ENCODE results near the gene CBLB.

The CBLB gene

GRCh38 chr3:105811518-105812193, 57.2 kb downstream of the CBLB start:
- Mint-ChIP-seq H3K27ac (no peak overlapping the region), H3K4me3 (peak overlapping the region; percentile 51), H3K27me3 (no peaks in the 10 kb centered on the region), H3K36me3 (ENCODE audit: low read depth) (peaks cover 25% of the 10 kb centered on the region), H3K4me1 (ENCODE audit: low read depth) (peaks cover 15% of the 10 kb centered on the region), H3K9me3 (no peaks in the 10 kb centered on the region)
- intact Hi-C loops (cut with micrococcal nuclease): no loop called here

GRCh38 chr3:105809208-105809888, 59.5 kb downstream of the CBLB start:
- Mint-ChIP-seq H3K4me3 (no peak overlapping the region), H3K9me3 (no peaks in the 10 kb centered on the region), H3K27me3 (no peaks in the 10 kb centered on the region), H3K4me1 (ENCODE audit: low read depth) (peaks cover 26% of the 10 kb centered on the region), H3K27ac (no peak overlapping the region), H3K36me3 (ENCODE audit: low read depth) (peaks cover 10% of the 10 kb centered on the region)
- intact Hi-C loops (cut with micrococcal nuclease): no loop called here

- H3K36me3 Mint-ChIP-seq (ENCODE audit: low read depth): peaks cover 10% of the 10 kb centered on the region
- H3K27me3 Mint-ChIP-seq: no peaks in the 10 kb centered on the region
- H3K4me3 Mint-ChIP-seq: no peak overlapping the region
- H3K9me3 Mint-ChIP-seq: no peaks in the 10 kb centered on the region
- H3K4me1 Mint-ChIP-seq (ENCODE audit: low read depth): peaks cover 26% of the 10 kb centered on the region
- no peak overlapping the region for H3K27ac Mint-ChIP-seq
- intact Hi-C loops (cut with micrococcal nuclease): no loop called here
Measured at GRCh38 chr3:105807701-105808100, 61.1 kb downstream of the CBLB start.

DNA sequence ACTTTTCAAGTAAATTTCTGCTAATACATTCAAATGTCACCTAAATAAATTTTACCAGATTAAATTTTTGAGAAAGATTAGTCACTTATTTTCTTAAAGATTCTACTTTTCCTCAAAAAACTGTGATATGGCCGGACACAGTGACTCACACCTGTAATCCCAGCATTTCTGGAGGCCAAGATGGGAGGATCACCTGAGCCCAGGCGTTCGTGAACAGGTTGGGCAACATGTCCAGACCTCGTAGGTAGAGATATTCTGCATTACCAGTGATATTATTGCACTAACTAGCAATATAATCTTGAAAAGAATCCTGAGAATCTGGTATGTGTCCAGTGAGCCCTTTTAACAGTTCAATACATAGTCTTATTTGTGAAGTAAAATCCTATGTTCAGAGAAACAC, 61.7 kb downstream of the CBLB start:
- peaks cover 5% of the 10 kb centered on the region for H3K36me3 Mint-ChIP-seq (ENCODE audit: low read depth)
- no peaks in the 10 kb centered on the region for H3K9me3 Mint-ChIP-seq
- no peaks in the 10 kb centered on the region for H3K27me3 Mint-ChIP-seq
- H3K27ac Mint-ChIP-seq: no peak overlapping the region
- H3K4me3 Mint-ChIP-seq: no peak overlapping the region
- intact Hi-C loops (cut with micrococcal nuclease): no loop called here
- peaks cover 22% of the 10 kb centered on the region for H3K4me1 Mint-ChIP-seq (ENCODE audit: low read depth)

- Mint-ChIP-seq H3K9me3 (no peaks in the 10 kb centered on the region), H3K4me1 (ENCODE audit: low read depth) (peaks cover 19% of the 10 kb centered on the region), H3K27me3 (no peaks in the 10 kb centered on the region), H3K4me3 (no peak overlapping the region), H3K27ac (no peak overlapping the region), H3K36me3 (ENCODE audit: low read depth) (no peaks in the 10 kb centered on the region)
- intact Hi-C loops (cut with micrococcal nuclease): no loop called here
Measured at GRCh38 chr3:105806359-105806758, 62.5 kb downstream of the CBLB start.

DNA sequence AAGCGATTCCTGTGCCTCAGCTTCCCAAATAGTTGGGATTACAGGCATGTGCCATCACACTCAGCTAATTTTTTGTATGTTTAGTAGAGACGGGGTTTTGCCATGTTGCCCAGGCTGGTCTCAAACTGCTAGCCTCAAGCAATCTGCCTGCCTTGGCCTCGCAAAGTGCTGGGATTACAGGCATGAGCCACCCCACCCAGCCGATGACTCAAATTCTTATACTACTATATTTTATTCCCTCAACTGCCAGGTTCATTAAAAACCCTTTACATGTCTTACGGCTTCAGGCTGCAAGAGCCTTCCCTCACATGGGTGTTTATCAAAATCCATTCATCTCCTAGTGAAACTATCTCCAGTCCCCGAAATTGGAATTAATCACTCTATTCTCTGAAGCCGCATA, 63.4 kb downstream of the CBLB start:
- Mint-ChIP-seq H3K27me3 (no peaks in the 10 kb centered on the region), H3K36me3 (ENCODE audit: low read depth) (no peaks in the 10 kb centered on the region), H3K4me1 (ENCODE audit: low read depth) (peaks cover 17% of the 10 kb centered on the region), H3K9me3 (no peaks in the 10 kb centered on the region), H3K4me3 (no peak overlapping the region), H3K27ac (peak overlapping the region; percentile 0)
- intact Hi-C loops (cut with micrococcal nuclease): no loop called here

GRCh38 chr3:105802118-105802706, 66.6 kb downstream of the CBLB start:
- H3K4me3 Mint-ChIP-seq: no peak overlapping the region
- peaks cover 4% of the 10 kb centered on the region for H3K36me3 Mint-ChIP-seq (ENCODE audit: low read depth)
- no peaks in the 10 kb centered on the region for H3K9me3 Mint-ChIP-seq
- H3K27me3 Mint-ChIP-seq: no peaks in the 10 kb centered on the region
- H3K4me1 Mint-ChIP-seq (ENCODE audit: low read depth): peaks cover 30% of the 10 kb centered on the region
- intact Hi-C loops (cut with micrococcal nuclease): no loop called here
- H3K27ac Mint-ChIP-seq: no peak overlapping the region

GRCh38 chr3:105801397-105801796, 67.4 kb downstream of the CBLB start:
- Mint-ChIP-seq H3K36me3 (ENCODE audit: low read depth) (peaks cover 7% of the 10 kb centered on the region), H3K27ac (no peak overlapping the region), H3K4me1 (ENCODE audit: low read depth) (peaks cover 33% of the 10 kb centered on the region), H3K4me3 (no peak overlapping the region), H3K9me3 (no peaks in the 10 kb centered on the region), H3K27me3 (no peaks in the 10 kb centered on the region)
- intact Hi-C loops (cut with micrococcal nuclease): no loop called here

DNA sequence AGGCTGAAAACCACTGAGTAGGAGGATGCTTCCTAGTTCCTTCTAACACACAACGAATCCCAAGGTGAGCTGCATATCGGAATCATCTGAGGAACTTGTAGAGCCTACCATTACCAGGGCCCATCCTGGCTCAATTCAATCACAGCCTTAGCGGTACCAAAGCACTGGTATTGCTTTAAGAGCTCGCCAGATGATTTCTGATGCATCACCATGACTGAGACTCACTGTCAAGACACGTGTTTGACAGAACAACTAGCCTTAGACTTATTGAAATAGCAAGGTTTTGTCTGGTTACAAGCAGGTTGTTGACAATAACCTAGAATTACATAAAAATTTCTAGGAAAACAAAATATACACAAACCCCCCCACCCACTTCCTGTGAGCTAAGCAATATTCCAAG, 68.5 kb downstream of the CBLB start:
- peaks cover 7% of the 10 kb centered on the region for H3K36me3 Mint-ChIP-seq (ENCODE audit: low read depth)
- no peaks in the 10 kb centered on the region for H3K9me3 Mint-ChIP-seq
- H3K27ac Mint-ChIP-seq: no peak overlapping the region
- intact Hi-C loops (cut with micrococcal nuclease): no loop called here
- no peak overlapping the region for H3K4me3 Mint-ChIP-seq
- peaks cover 26% of the 10 kb centered on the region for H3K4me1 Mint-ChIP-seq (ENCODE audit: low read depth)
- H3K27me3 Mint-ChIP-seq: no peaks in the 10 kb centered on the region

DNA sequence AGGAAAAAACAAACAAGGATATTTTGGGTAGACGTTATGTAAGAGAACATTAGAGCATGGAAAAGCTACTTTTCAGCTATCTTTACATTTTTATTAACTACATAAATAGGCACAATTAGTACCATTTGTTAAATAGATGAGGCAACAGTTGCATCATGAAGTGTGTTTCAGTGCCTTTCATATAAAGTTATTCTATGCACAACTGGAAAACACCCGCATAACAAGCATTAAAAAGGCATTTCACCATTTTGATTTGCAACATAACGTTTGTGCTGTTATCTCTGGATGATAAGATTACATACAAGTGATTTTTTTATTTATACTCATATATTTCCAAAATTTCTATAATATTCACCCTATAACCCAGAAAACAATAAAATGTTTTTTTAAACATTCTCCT, 69.5 kb downstream of the CBLB start:
- no peak overlapping the region for H3K4me3 Mint-ChIP-seq
- H3K36me3 Mint-ChIP-seq (ENCODE audit: low read depth): peaks cover 7% of the 10 kb centered on the region
- H3K27ac Mint-ChIP-seq: peak overlapping the region; percentile 29

GRCh38 chr3:105798381-105798934, 70.4 kb downstream of the CBLB start:
- intact Hi-C loops (cut with micrococcal nuclease): no loop called here
- H3K36me3 Mint-ChIP-seq (ENCODE audit: low read depth): peaks cover 7% of the 10 kb centered on the region
- H3K27me3 Mint-ChIP-seq: no peaks in the 10 kb centered on the region

More for the DNA sequence above, 69.5 kb downstream of the CBLB start:
- Mint-ChIP-seq H3K4me1 (ENCODE audit: low read depth) (peaks cover 21% of the 10 kb centered on the region), H3K9me3 (no peaks in the 10 kb centered on the region), H3K27me3 (no peaks in the 10 kb centered on the region)
- intact Hi-C loops (cut with micrococcal nuclease): no loop called here

DNA sequence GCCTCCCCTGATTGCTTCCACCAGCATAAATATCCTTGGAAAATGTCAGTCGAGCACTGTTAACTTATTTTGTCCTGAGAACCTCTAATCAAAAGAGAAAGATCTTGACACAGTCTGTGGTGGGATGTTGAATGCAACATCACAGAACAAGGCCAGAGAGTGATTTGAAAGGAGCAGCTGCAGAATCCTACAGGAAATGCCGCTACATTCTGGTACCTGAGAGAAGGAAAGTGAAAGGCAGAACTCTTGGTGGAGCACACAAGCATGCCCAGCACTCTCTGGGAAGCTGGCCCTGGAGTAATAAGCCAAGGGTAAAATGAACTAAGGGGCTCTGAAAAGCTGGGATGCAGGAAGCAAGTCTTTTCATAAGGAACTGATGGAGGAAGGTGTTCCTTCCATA, 75.8 kb downstream of the CBLB start:
- Mint-ChIP-seq H3K36me3 (ENCODE audit: low read depth) (peaks cover 17% of the 10 kb centered on the region), H3K27ac (no peak overlapping the region), H3K4me3 (no peak overlapping the region), H3K9me3 (no peaks in the 10 kb centered on the region), H3K4me1 (ENCODE audit: low read depth) (peaks cover 17% of the 10 kb centered on the region), H3K27me3 (no peaks in the 10 kb centered on the region)
- intact Hi-C loops (cut with micrococcal nuclease): no loop called here

More at GRCh38 chr3:105798381-105798934, 70.4 kb downstream of the CBLB start:
- no peaks in the 10 kb centered on the region for H3K9me3 Mint-ChIP-seq
- H3K4me3 Mint-ChIP-seq: no peak overlapping the region
- H3K27ac Mint-ChIP-seq: peak overlapping the region; percentile 29
- peaks cover 21% of the 10 kb centered on the region for H3K4me1 Mint-ChIP-seq (ENCODE audit: low read depth)

DNA sequence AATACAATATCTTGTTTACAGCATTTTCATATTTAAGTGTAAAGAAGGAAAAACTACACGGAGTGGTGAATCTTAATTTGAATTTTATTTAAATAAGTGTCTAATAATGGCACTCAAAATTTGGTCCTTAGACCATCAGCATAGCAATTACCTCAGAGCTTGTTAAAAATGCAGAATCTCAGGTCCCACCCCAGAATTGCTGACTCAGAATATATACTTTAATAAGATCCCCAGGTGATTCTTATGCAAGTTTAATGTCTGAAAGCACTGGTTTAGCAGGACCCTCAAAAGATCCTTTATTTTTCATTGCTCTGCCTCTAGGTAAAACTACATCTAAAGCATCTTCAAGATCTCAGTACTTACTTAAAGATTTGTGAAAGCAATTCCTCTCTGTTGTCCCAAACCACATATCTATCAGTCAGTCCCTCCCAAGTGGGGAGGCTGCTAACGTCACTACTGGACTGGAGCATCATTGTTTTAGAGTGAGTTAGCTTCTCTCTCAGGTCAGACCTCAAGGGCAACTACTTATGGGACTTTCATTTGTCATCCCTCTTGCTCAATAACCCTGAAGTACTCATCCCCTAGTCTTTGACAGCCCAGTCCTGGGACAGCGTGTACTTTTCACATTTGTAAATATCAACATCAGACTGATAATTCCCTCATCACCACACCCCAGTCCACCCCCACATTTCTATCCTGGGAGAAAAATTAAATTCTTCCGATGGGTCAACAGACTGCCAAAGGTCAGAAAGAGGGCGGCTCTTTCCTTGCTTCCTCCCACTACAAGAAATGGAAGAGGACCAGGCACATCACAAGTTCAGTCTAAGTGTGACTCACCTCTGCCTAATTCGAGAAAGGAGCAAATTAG, 76.7 kb downstream of the CBLB start:
- intact Hi-C loops (cut with micrococcal nuclease): no loop called here
- peaks cover 14% of the 10 kb centered on the region for H3K4me1 Mint-ChIP-seq (ENCODE audit: low read depth)
- H3K36me3 Mint-ChIP-seq (ENCODE audit: low read depth): peaks cover 13% of the 10 kb centered on the region
- H3K27ac Mint-ChIP-seq: no peak overlapping the region
- H3K9me3 Mint-ChIP-seq: no peaks in the 10 kb centered on the region
- H3K4me3 Mint-ChIP-seq: no peak overlapping the region
- no peaks in the 10 kb centered on the region for H3K27me3 Mint-ChIP-seq
